SK-N-SH (cell line): ENCODE results near the gene ATP5MC3. TPM values are rescaled to one million over a fixed set of nuclear protein-coding genes. Genes with fewer than 3 reads are reported as not detected.

ENCODE experiments used
- CTCF ChIA-PET: fragments of 300-600, 350-600 bp; formaldehyde crosslinking; extraction: SDS; loops from one replicate; lab custom pipeline; 2021; lab: Yijun Ruan, JAX
- POLR2A ChIA-PET: fragments of 350-600 bp; sonication (Branson Sonifier 250); formaldehyde crosslinking; extraction: SDS; loops from one replicate; lab custom pipeline; 2020; ENCODE audit warnings: antibody characterized with exemption, inconsistent platforms; lab: Yijun Ruan, JAX
- DNase-seq: peaks from one replicate; pipeline ENCODE4 v3.0.0; 2012
- H2AFZ ChIP-seq: fragments of 200-600 bp; sonication (generic); 2 replicates; pipeline ENCODE4 v1.8.1; 2016; ENCODE audit warnings: antibody characterized with exemption, mild to moderate bottlenecking, low read depth
- H3F3A ChIP-seq: fragments of 200-600 bp; sonication (generic); replicated peaks from 2 replicates; pipeline ENCODE3; 2016; ENCODE audit warnings: antibody characterized with exemption, mild to moderate bottlenecking; ENCODE audit not compliant: insufficient read depth
- H3K27ac ChIP-seq, 2 experiments: fragments of 200-500 bp in 1 of 2; fragments of 200-600 bp in 1 of 2; sonication (Bioruptor generic) in 1 of 2; sonication (generic), shearing (Covaris generic) in 1 of 2; 2 replicates each; pipeline versions ENCODE4 v1.5.1 to v1.6.1; 2014 to 2016; ENCODE audit warnings: low read depth in 2 of 2, inconsistent platforms in 1 of 2, low read length in 1 of 2, mild to moderate bottlenecking in 1 of 2, mixed read lengths in 1 of 2
- H3K27me3 ChIP-seq: fragments of 200-600 bp; sonication (generic), shearing (Covaris generic); 2 replicates; pipeline ENCODE4 v1.6.1; 2016; ENCODE audit warnings: mixed run types; ENCODE audit not compliant: insufficient read depth
- H3K36me3 ChIP-seq, 2 experiments: fragments of 200-500 bp in 1 of 2; fragments of 200-600 bp in 1 of 2; sonication (Bioruptor generic) in 1 of 2; sonication (generic) in 1 of 2; replicated peaks in 1 of 2; 2 replicates each; pipeline versions ENCODE3 to v1.5.1; 2014 to 2016; ENCODE audit warnings: low read length in 1 of 2, mild to moderate bottlenecking in 1 of 2; ENCODE audit not compliant: insufficient read depth in 2 of 2, control insufficient read depth in 1 of 2
- H3K4me1 ChIP-seq, 2 experiments: fragments of 200-500 bp in 1 of 2; fragments of 200-600 bp in 1 of 2; sonication (Bioruptor generic) in 1 of 2; sonication (generic), shearing (Covaris generic) in 1 of 2; 2 replicates each; pipeline versions ENCODE4 v1.5.1 to v1.6.1; 2014 to 2016; ENCODE audit warnings: low read depth in 1 of 2, low read length in 1 of 2, mixed run types in 1 of 2; ENCODE audit not compliant: insufficient read depth in 2 of 2, control insufficient read depth in 1 of 2
- H3K4me2 ChIP-seq: fragments of 200-600 bp; sonication (generic), shearing (Covaris generic); 2 replicates; pipeline ENCODE4 v1.6.1; 2017; ENCODE audit warnings: mixed run types
- H3K4me3 ChIP-seq, 2 experiments: fragments of 200-500 bp in 1 of 2; fragments of 200-600 bp in 1 of 2; sonication (Bioruptor generic) in 1 of 2; sonication (generic), shearing (Covaris generic) in 1 of 2; 2 replicates each; pipeline versions ENCODE4 v1.5.1 to v1.8.1; 2014 to 2016; ENCODE audit warnings: low read depth in 2 of 2, inconsistent platforms in 1 of 2, low read length in 1 of 2, mild to moderate bottlenecking in 1 of 2, mixed read lengths in 1 of 2, moderate library complexity in 1 of 2
- H3K79me2 ChIP-seq: fragments of 200-600 bp; sonication (generic); 2 replicates; pipeline ENCODE4 v1.8.1; 2017; ENCODE audit warnings: mild to moderate bottlenecking; ENCODE audit not compliant: insufficient read depth
- H3K9ac ChIP-seq: fragments of 200-600 bp; sonication (generic); 2 replicates; pipeline ENCODE4 v1.6.1; 2017; ENCODE audit warnings: mixed run types
- H3K9me2 ChIP-seq: fragments of 200-600 bp; sonication (generic); 2 replicates; pipeline ENCODE4 v1.6.1; 2017; ENCODE audit warnings: mixed run types
- H3K9me3 ChIP-seq: fragments of 200-600 bp; sonication (generic); 2 replicates; pipeline ENCODE4 v1.6.1; 2017; ENCODE audit warnings: mixed run types, mild to moderate bottlenecking, moderate library complexity
- H4K20me1 ChIP-seq: fragments of 200-600 bp; sonication (generic); 2 replicates; pipeline ENCODE4 v1.6.1; 2017; ENCODE audit warnings: mild to moderate bottlenecking, mixed run types; ENCODE audit not compliant: insufficient read depth
- CHD2 ChIP-seq: fragments of 150-350 bp; IDR thresholded peaks from 2 replicates; pipeline ENCODE4 v1.6.1; 2018; ENCODE audit warnings: low read length; ENCODE audit not compliant: partially characterized antibody
- CTCF ChIP-seq: fragments of 200-600 bp; sonication (generic); IDR thresholded peaks from 2 replicates; pipeline ENCODE4 v1.6.1; 2017; ENCODE audit warnings: antibody characterized with exemption, mild to moderate bottlenecking, moderate library complexity
- ELF1 ChIP-seq: IDR thresholded peaks from 2 replicates; pipeline ENCODE4 v1.4.0; 2012
- FOXJ3 ChIP-seq: sonication (generic); formaldehyde crosslinking; IDR thresholded peaks from 2 replicates; pipeline ENCODE4 v1.5.1; 2020; ENCODE audit warnings: mild to moderate bottlenecking, missing genetic modification reagents
- FOXM1 ChIP-seq: IDR thresholded peaks from 2 replicates; pipeline ENCODE4 v1.4.0; 2012; ENCODE audit warnings: low read depth, mild to moderate bottlenecking
- GATA2 ChIP-seq: sonication (generic); formaldehyde crosslinking; IDR thresholded peaks from 2 replicates; pipeline ENCODE4 v1.5.0; 2020; ENCODE audit warnings: mild to moderate bottlenecking, missing genetic modification reagents
- JUND ChIP-seq: IDR thresholded peaks from 2 replicates; pipeline ENCODE4 v1.4.0; 2012
- MEF2A ChIP-seq: IDR thresholded peaks from 2 replicates; pipeline ENCODE4 v1.4.0; 2012; ENCODE audit warnings: low read depth, borderline replicate concordance
- REST ChIP-seq: IDR thresholded peaks from 2 replicates; pipeline ENCODE4 v1.6.1; 2012; ENCODE audit warnings: mild to moderate bottlenecking, low read depth, low read length, moderate library complexity
- SIN3A ChIP-seq: IDR thresholded peaks from 2 replicates; pipeline ENCODE4 v1.6.1; 2012; ENCODE audit warnings: low read depth, mild to moderate bottlenecking, low read length, moderate library complexity, borderline replicate concordance
- SMC3 ChIP-seq: IDR thresholded peaks from 2 replicates; pipeline ENCODE4 v1.6.1; 2012; ENCODE audit warnings: low read depth, low read length, improper control_type of control experiment
- TCF12 ChIP-seq: IDR thresholded peaks from 2 replicates; pipeline ENCODE4 v1.4.0; 2012
- TEAD4 ChIP-seq: IDR thresholded peaks from 2 replicates; pipeline ENCODE4 v1.4.0; 2012; ENCODE audit warnings: mild to moderate bottlenecking, borderline replicate concordance; ENCODE audit not compliant: insufficient read depth
- USF1 ChIP-seq: IDR thresholded peaks from 2 replicates; pipeline ENCODE4 v1.4.0; 2012; ENCODE audit warnings: low read depth, borderline replicate concordance
- YY1 ChIP-seq: IDR thresholded peaks from 2 replicates; pipeline ENCODE4 v1.4.0; 2012; ENCODE audit warnings: low read depth, mild to moderate bottlenecking
- ZBTB33 ChIP-seq: IDR thresholded peaks from 2 replicates; pipeline ENCODE4 v1.4.0; 2012; ENCODE audit warnings: low read depth, borderline replicate concordance
- WGBS: methylation state at CpG from one replicate; pipeline ENCODE4 v1.1.6; 2017; ENCODE audit warnings: low lambda C conversion rate; 5-methylcytosine and 5-hydroxymethylcytosine counted together
- polyA plus RNA-seq, 3 experiments: library from polyadenylated mRNA; depleted of rRNA; stranded (reverse); fragments of >200 nt; gene quantifications; 2 replicates each; pipeline ENCODE4 v1.2.3, GENCODE V29; 2012
- TF ChIP-seq, protein P1 (sequence below): fragments of 150-350 bp; IDR thresholded peaks from 2 replicates; pipeline ENCODE4 v1.6.1; 2017; ENCODE audit warnings: antibody characterized with exemption, low read length, low read depth, borderline replicate concordance

Gene ATP5MC3
- polyA plus RNA-seq, 1 of the 3 experiments (the other 2 are of a cell fraction), result 365 TPM

DNA sequence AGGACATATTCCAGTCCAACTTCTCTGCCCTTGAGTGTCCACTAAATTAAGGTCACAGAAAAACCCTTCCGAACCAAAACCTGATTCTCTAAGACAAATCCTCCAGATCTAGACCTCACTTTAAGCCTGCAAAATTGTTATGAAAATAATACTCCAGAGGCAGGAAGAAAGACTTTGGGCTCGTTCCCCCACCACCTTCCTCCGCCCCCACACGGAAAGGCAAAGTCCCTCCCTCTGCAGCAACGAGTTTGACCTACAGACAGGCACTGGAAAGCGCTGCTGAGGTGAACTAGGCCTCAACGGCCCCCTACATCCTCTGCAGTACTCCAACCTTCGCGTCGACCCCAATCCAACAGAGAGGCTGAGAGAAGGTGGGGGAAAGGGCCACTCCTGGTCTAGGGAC lies 808 bp downstream of the ATP5MC3 start:
- H3K36me3 ChIP-seq, result peaks cover 36 to 43% of the 10 kb centered on the region in 2 experiments

DNA sequence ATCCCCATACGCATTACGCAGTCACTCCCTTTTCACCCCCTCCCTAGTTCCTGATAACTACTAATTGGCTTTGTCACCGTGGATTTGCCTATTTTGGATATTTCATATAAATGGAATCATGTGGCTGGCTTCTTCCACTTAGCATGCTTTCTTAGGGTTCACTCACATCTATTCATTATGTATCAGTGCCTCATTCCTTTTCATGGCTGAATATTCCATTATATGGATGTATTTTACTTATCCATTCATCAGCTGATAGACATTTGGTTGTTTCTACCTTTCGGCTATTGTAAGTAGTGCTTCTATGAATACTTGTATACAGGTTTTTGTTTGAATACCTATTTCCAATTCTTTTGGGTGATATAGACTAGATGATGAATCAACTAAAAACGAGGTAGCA lies 4.9 kb downstream of the ATP5MC3 start:
- peaks cover 41 to 64% of the 10 kb centered on the region in 2 experiments for H3K36me3 ChIP-seq
- no peak overlapping the region for H3K9ac ChIP-seq
- H3K4me3 ChIP-seq, result no peak overlapping the region
- H3K27me3 ChIP-seq, result no peaks in the 10 kb centered on the region
- no peaks in the 10 kb centered on the region for H3K9me2 ChIP-seq
- H4K20me1 ChIP-seq, result peaks cover 17% of the 10 kb centered on the region
- CTCF ChIA-PET, result interaction anchor here (1.1 kb wide), 1 partner anchor 27 kb away, joined by 4 read pairs; no protein-coding TSS in a partner anchor
- no peak overlapping the region for H3K4me2 ChIP-seq
- H3F3A ChIP-seq, result no peaks in the 10 kb centered on the region
- H3K27ac ChIP-seq, result no peak overlapping the region
- TF ChIP-seq, protein P1, sequence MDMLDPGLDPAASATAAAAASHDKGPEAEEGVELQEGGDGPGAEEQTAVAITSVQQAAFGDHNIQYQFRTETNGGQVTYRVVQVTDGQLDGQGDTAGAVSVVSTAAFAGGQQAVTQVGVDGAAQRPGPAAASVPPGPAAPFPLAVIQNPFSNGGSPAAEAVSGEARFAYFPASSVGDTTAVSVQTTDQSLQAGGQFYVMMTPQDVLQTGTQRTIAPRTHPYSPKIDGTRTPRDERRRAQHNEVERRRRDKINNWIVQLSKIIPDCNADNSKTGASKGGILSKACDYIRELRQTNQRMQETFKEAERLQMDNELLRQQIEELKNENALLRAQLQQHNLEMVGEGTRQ, result no peak
- TF ChIP-seq MEF2A (no peak), TEAD4 (no peak), YY1 (no peak), REST (no peak), SIN3A (no peak), ELF1 (no peak), CTCF (no peak), GATA2 (CRISPR knock-in tag) (no peak), JUND (no peak), TCF12 (no peak), ZBTB33 (no peak), FOXM1 (no peak), SMC3 (no peak)
- H3K79me2 ChIP-seq, result peaks cover 33% of the 10 kb centered on the region
- no peaks in the 10 kb centered on the region for H3K9me3 ChIP-seq
- no peak overlapping the region for H2AFZ ChIP-seq
- 72% methylated on average over 5 of the region's 5 CpGs for WGBS
- peaks cover 4 to 7% of the 10 kb centered on the region in 2 experiments; a peak in 3 of 4 replicates for H3K4me1 ChIP-seq
- no peak for DNase-seq
- POLR2A ChIA-PET, result no interaction called here

More for the DNA sequence above, 808 bp downstream of the ATP5MC3 start:
- H3K9me2 ChIP-seq, result no peaks in the 10 kb centered on the region
- peak; percentile 47 for DNase-seq
- ChIA-PET POLR2A (interaction anchor here (0.6 to 1.2 kb wide), 2 partner anchors 12 to 21 kb away, joined by 4 read pairs; partner anchors contain the start of gene ATF2), CTCF (interaction anchor here (1.1 kb wide), 1 partner anchor 409 kb away, joined by 4 read pairs; no protein-coding TSS in a partner anchor)
- peaks cover 4 to 7% of the 10 kb centered on the region in 2 experiments; a peak in 3 of 4 replicates for H3K4me1 ChIP-seq
- peak overlapping the region; percentile 70 to 85; a peak in 3 of 4 replicates for H3K27ac ChIP-seq
- H3K9me3 ChIP-seq, result no peaks in the 10 kb centered on the region
- H3F3A ChIP-seq, result no peaks in the 10 kb centered on the region
- TF ChIP-seq FOXJ3 (CRISPR knock-in tag), result no peak
- no peak for TF ChIP-seq JUND
- no peak for TF ChIP-seq USF1
- no peak for TF ChIP-seq CHD2
- peak overlapping the region; percentile 84 to 98 for H3K4me3 ChIP-seq
- 4% methylated on average over 8 of the region's 10 CpGs for WGBS
- peaks cover 17% of the 10 kb centered on the region for H4K20me1 ChIP-seq
- H2AFZ ChIP-seq, result peak overlapping the region; percentile 92
- H3K9ac ChIP-seq, result peak overlapping the region; percentile 85
- peak overlapping the region; percentile 98 for H3K4me2 ChIP-seq
- no peaks in the 10 kb centered on the region for H3K27me3 ChIP-seq
- peaks cover 34% of the 10 kb centered on the region for H3K79me2 ChIP-seq
